Right cardiac atrium (tissue), 5 donors: ENCODE measurements around the gene PIAS1. TPM values are rescaled to one million over a fixed set of nuclear protein-coding genes. Genes with fewer than 3 reads are reported as not detected.

ENCODE experiments used
- ATAC-seq, 2 donors: fragments of 200-7000 bp; cut with Tn5 transposase; one replicate each; pipeline versions ENCODE4 v1.8.0 to v1.9.1; 2020; ENCODE audit warnings: moderate library complexity in 2 of 2, mild to moderate bottlenecking in 1 of 2
- DNase-seq, 3 donors: peaks; one replicate each; pipeline ENCODE4 v3.0.0-alpha.2; 2020
- H3K27ac ChIP-seq: one replicate; pipeline ENCODE4 v1.5.1; 2013; ENCODE audit warnings: mild to moderate bottlenecking, low read length, control low read depth, moderate library complexity
- H3K27me3 ChIP-seq: one replicate; pipeline ENCODE4 v1.6.1; 2013; ENCODE audit not compliant: control insufficient read depth, insufficient read depth
- H3K4me1 ChIP-seq: one replicate; pipeline ENCODE4 v1.6.1; 2013; ENCODE audit warnings: low read length; ENCODE audit not compliant: control insufficient read depth, insufficient read depth
- H3K4me3 ChIP-seq: one replicate; pipeline ENCODE4 v1.5.1; 2013; ENCODE audit warnings: low read length, control low read depth
- H3K9me3 ChIP-seq: one replicate; pipeline ENCODE4 v1.6.1; 2013; ENCODE audit warnings: low read length; ENCODE audit not compliant: control insufficient read depth
- WGBS: extraction: QIAGEN DNeasy Blood & Tissue Kit; methylation state at CpG from one replicate; pipeline ENCODE4 v1.1.7; 2013; 5-methylcytosine and 5-hydroxymethylcytosine counted together
- intact Hi-C, 4 donors: fragments of 100-400 bp; cut with DNase I; formaldehyde crosslinking; loops; one replicate each; pipeline versions ENCODE4 v1.11.0 to v1.14.0; 2022 to 2023
- polyA plus RNA-seq: library from polyadenylated mRNA; stranded (reverse); fragments of 200-250 nt; gene quantifications from one replicate; pipeline ENCODE4 v1.2.3, GENCODE V29; 2013
- total RNA-seq, 4 donors: library from RNA; stranded (reverse); fragmentation: NEBNext Ultra II Directional; extraction: Animal tissue kit (Norgen Biotek cat#: 25700); gene quantifications; one replicate each; pipeline ENCODE4 v1.2.1, GENCODE V29; 2021
- donor health status: healthy with polysubstance abuse.
- donor health status: DM: no; HTN: yes; CAD: no.
- donor health status: DM: no; HTN: no; CAD: no.
- donor health status: DM: no; HTN: yes; CAD: no; lungs with severe emphysema.
- donor health status: DM: yes; HTN: yes; CAD: no.

The PIAS1 gene
- total and polyA plus RNA-seq, 5 donors: 8.7 to 38.2 (median 34.7) TPM

GRCh38 chr15:68124700-68125099 is 70.6 kb downstream of the PIAS1 start:
- Histone ChIP-seq H3K4me1 (peaks cover 5% of the 10 kb centered on the region), H3K9me3 (no peaks in the 10 kb centered on the region), H3K4me3 (no peak overlapping the region), H3K27me3 (no peaks in the 10 kb centered on the region), H3K27ac (no peak overlapping the region)
- no peak for DNase-seq
- intact Hi-C loops: no loop called here
- 90% methylated on average over 2 of the region's 2 CpGs for WGBS
- ATAC-seq: no peak

- intact Hi-C loops: no loop called here
- Histone ChIP-seq H3K4me1 (peaks cover 5% of the 10 kb centered on the region), H3K9me3 (no peaks in the 10 kb centered on the region), H3K4me3 (no peak overlapping the region), H3K27me3 (no peaks in the 10 kb centered on the region), H3K27ac (no peak overlapping the region)
- WGBS: 38% methylated on average over 8 of the region's 8 CpGs
- ATAC-seq (peak; percentile 56 to 72), DNase-seq (peak in 2 of 3 donors; percentile 25 to 69)
Measured at GRCh38 chr15:68126396-68126795, 72.3 kb downstream of the PIAS1 start.

GRCh38 chr15:68129072-68129471 is 75.0 kb downstream of the PIAS1 start:
- Histone ChIP-seq H3K9me3 (no peaks in the 10 kb centered on the region), H3K27ac (no peak overlapping the region), H3K4me3 (no peak overlapping the region), H3K4me1 (peaks cover 5% of the 10 kb centered on the region), H3K27me3 (no peaks in the 10 kb centered on the region)
- ATAC-seq (no peak), DNase-seq (peak in 1 of 3 donors; percentile 20)
- 90% methylated on average over 3 of the region's 3 CpGs for WGBS
- intact Hi-C loops: no loop called here

GRCh38 chr15:68130851-68131250 is 76.7 kb downstream of the PIAS1 start:
- Histone ChIP-seq H3K27ac (no peak overlapping the region), H3K27me3 (no peaks in the 10 kb centered on the region), H3K4me3 (no peak overlapping the region), H3K4me1 (peaks cover 5% of the 10 kb centered on the region), H3K9me3 (no peaks in the 10 kb centered on the region)
- intact Hi-C loops: no loop called here
- ATAC-seq (no peak), DNase-seq (no peak)
- 88% methylated on average over 3 of the region's 3 CpGs for WGBS

- Histone ChIP-seq H3K4me3 (no peak overlapping the region), H3K9me3 (no peaks in the 10 kb centered on the region), H3K27me3 (no peaks in the 10 kb centered on the region), H3K4me1 (no peaks in the 10 kb centered on the region), H3K27ac (no peak overlapping the region)
- DNase-seq (no peak), ATAC-seq (no peak)
- intact Hi-C loops: no loop called here
- WGBS: 97% methylated on average over 1 of the region's 1 CpG
Measured at GRCh38 chr15:68137096-68137495, 83.0 kb downstream of the PIAS1 start.

GRCh38 chr15:68143129-68143528 is 89.0 kb downstream of the PIAS1 start:
- Histone ChIP-seq H3K4me1 (no peaks in the 10 kb centered on the region), H3K27me3 (no peaks in the 10 kb centered on the region), H3K9me3 (no peaks in the 10 kb centered on the region), H3K4me3 (no peak overlapping the region), H3K27ac (no peak overlapping the region)
- DNase-seq (no peak), ATAC-seq (no peak)
- intact Hi-C loops: no loop called here
- WGBS: 96% methylated on average over 2 of the region's 2 CpGs

- H3K4me3 ChIP-seq: no peak overlapping the region
- no peak for DNase-seq
- no peaks in the 10 kb centered on the region for H3K4me1 ChIP-seq
- intact Hi-C loops: no loop called here
- H3K27me3 ChIP-seq: no peaks in the 10 kb centered on the region
- no peak overlapping the region for H3K27ac ChIP-seq
- WGBS: 90% methylated on average over 1 of the region's 1 CpG
- H3K9me3 ChIP-seq: no peaks in the 10 kb centered on the region
- ATAC-seq: no peak
Measured at GRCh38 chr15:68143785-68144184, 89.7 kb downstream of the PIAS1 start.

GRCh38 chr15:68145706-68146105 is 91.6 kb downstream of the PIAS1 start:
- Histone ChIP-seq H3K4me1 (no peaks in the 10 kb centered on the region), H3K9me3 (no peaks in the 10 kb centered on the region), H3K27me3 (no peaks in the 10 kb centered on the region), H3K27ac (no peak overlapping the region), H3K4me3 (no peak overlapping the region)
- intact Hi-C loops: no loop called here
- ATAC-seq: no peak
- DNase-seq: no peak

- ATAC-seq (no peak), DNase-seq (no peak)
- no peaks in the 10 kb centered on the region for H3K27me3 ChIP-seq
- H3K4me1 ChIP-seq: no peaks in the 10 kb centered on the region
- no peaks in the 10 kb centered on the region for H3K9me3 ChIP-seq
- 94% methylated on average over 1 of the region's 1 CpG for WGBS
- no peak overlapping the region for H3K4me3 ChIP-seq
- H3K27ac ChIP-seq: no peak overlapping the region
- intact Hi-C loops: no loop called here
Measured at GRCh38 chr15:68148039-68148438, 93.9 kb downstream of the PIAS1 start.

GRCh38 chr15:68149059-68149458 is 94.9 kb downstream of the PIAS1 start:
- H3K27ac ChIP-seq: no peak overlapping the region
- no peaks in the 10 kb centered on the region for H3K27me3 ChIP-seq
- no peaks in the 10 kb centered on the region for H3K9me3 ChIP-seq
- no peak overlapping the region for H3K4me3 ChIP-seq
- ATAC-seq: no peak
- H3K4me1 ChIP-seq: no peaks in the 10 kb centered on the region
- 96% methylated on average over 1 of the region's 1 CpG for WGBS
- no peak for DNase-seq
- intact Hi-C loops: no loop called here

GRCh38 chr15:68150187-68150586 is 96.1 kb downstream of the PIAS1 start:
- no peak overlapping the region for H3K27ac ChIP-seq
- WGBS: 83% methylated on average over 1 of the region's 1 CpG
- ATAC-seq (no peak), DNase-seq (no peak)
- H3K4me1 ChIP-seq: no peaks in the 10 kb centered on the region
- no peaks in the 10 kb centered on the region for H3K9me3 ChIP-seq
- H3K27me3 ChIP-seq: no peaks in the 10 kb centered on the region
- intact Hi-C loops: loop anchor here in 2 of 4 donors (10.0 kb wide), 1 partner anchor 95 kb away; the partner anchor contains the start of gene PIAS1 (in 2 of the 2)
- H3K4me3 ChIP-seq: no peak overlapping the region

GRCh38 chr15:68151277-68151676 is 97.2 kb downstream of the PIAS1 start:
- DNase-seq (no peak), ATAC-seq (no peak)
- H3K4me1 ChIP-seq: no peaks in the 10 kb centered on the region
- no peak overlapping the region for H3K27ac ChIP-seq
- H3K4me3 ChIP-seq: no peak overlapping the region
- H3K9me3 ChIP-seq: no peaks in the 10 kb centered on the region
- WGBS: 100% methylated on average over 1 of the region's 1 CpG
- no peaks in the 10 kb centered on the region for H3K27me3 ChIP-seq
- intact Hi-C loops: loop anchor here in 2 of 4 donors (10.0 kb wide), 1 partner anchor 96 kb away; the partner anchor contains the start of gene PIAS1 (in 2 of the 2)
